ENCODE measurements around the gene CR1. TPM values are rescaled to one million over a fixed set of nuclear protein-coding genes. Genes with fewer than 3 reads are reported as not detected.

CR1 gene
- total and polyA plus RNA-seq, 9 of the 15 experiments (the other 6 are each of a cell fraction or from before 2014, with no cell fraction given) = 0.07 to 0.47 (median 0.18) TPM

GRCh38 chr1:207565546-207566468 is 69.8 kb downstream of the CR1 start:
- no TSS peak for BruUV-seq (replicated peaks)
- intact Hi-C loops (cut with micrococcal nuclease) = no loop called here
- peaks cover 0 to 2% of the 10 kb centered on the region in 2 experiments; a peak in 1 of 5 replicates for H3K4me1 ChIP-seq (replicated peaks in 1 of 2; ENCODE audit: control insufficient read depth in 2 of 2, insufficient read depth in 2 of 2, low read length in 2 of 2)
- no peaks in the 10 kb centered on the region for H4K20me1 ChIP-seq (replicated peaks; ENCODE audit: control insufficient read depth, insufficient read depth, low read length)
- H3K36me3 ChIP-seq (ENCODE audit: control insufficient read depth, insufficient read depth, low read length) = no peaks in the 10 kb centered on the region
- ATAC-seq = peak; percentile 96
- no peaks in the 10 kb centered on the region for H3K79me2 ChIP-seq (ENCODE audit: control insufficient read depth, insufficient read depth, low read length)
- H3K27ac ChIP-seq (ENCODE audit: extremely low read depth, low read depth, low read length) = no peak overlapping the region
- 0 out of 2 replicates have a peak overlapping the region, but pooled peaks have one; percentile 19 for H2AFZ ChIP-seq (ENCODE audit: low read depth, low read length)
- peak in 1 of 4 experiments; percentile 69 for DNase-seq (ENCODE audit: extremely low read depth in 1 of 4, low spot score in 3 of 4)
- in situ Hi-C loops (cut with MboI) = no loop called here
- ChIA-PET POLR2A (interaction anchor here (0.8 to 1.4 kb wide), 5 partner anchors 12 to 481 kb away, joined by 3 to 4 read pairs (median 3); partner anchors contain the start of gene CD55), CTCF (ENCODE audit: low intra/inter-chr PET ratio) (interaction anchor here (0.7 to 0.9 kb wide), 3 partner anchors 160 to 653 kb away, joined by 3 read pairs; no protein-coding TSS in a partner anchor)
- no peak overlapping the region for H3K4me3 ChIP-seq
- H3K9me1 ChIP-seq (ENCODE audit: control insufficient read depth, insufficient read depth, low read length) = no peaks in the 10 kb centered on the region
- WGBS (ENCODE audit: insufficient coverage, low coverage, missing lambda C conversion rate) = 10% methylated on average over 3 of the region's 4 CpGs
- no peaks in the 10 kb centered on the region for H3K27me3 ChIP-seq (ENCODE audit: control insufficient read depth in 2 of 2, insufficient read depth in 2 of 2, low read length in 2 of 2)
- H3K9me3 ChIP-seq (replicated peaks; ENCODE audit: control insufficient read depth, insufficient read depth, low read depth, low read length) = no peaks in the 10 kb centered on the region
- no peak overlapping the region for H3K9ac ChIP-seq (ENCODE audit: insufficient read depth in 1 of 2, low read depth in 2 of 2, low read length in 2 of 2)
- FAIRE-seq = peak; percentile 6
- H3K4me2 ChIP-seq (ENCODE audit: insufficient read depth, low read length) = no peak overlapping the region
- TF ChIP-seq EZH2 (IDR thresholded peaks at IDR 0.05; ENCODE audit: borderline replicate concordance, low read depth, low read length) = no peak
- no peak for TF ChIP-seq ZKSCAN8 (CRISPR knock-in tag; IDR thresholded peaks at IDR 0.05)
- TF ChIP-seq MITF (IDR thresholded peaks at IDR 0.05) = no peak
- 0 out of 4 replicates have a peak, but pooled peaks have one; percentile 19 to 36 for TF ChIP-seq TRIM24 (IDR thresholded peaks at IDR 0.05)
- peak; percentile 41 for TF ChIP-seq TCF3 (CRISPR knock-in tag; IDR thresholded peaks at IDR 0.05)
- TF ChIP-seq RAD21 (CRISPR knock-in tag; conservative IDR thresholded peaks at IDR 0.05 in 1 of 2, IDR thresholded peaks at IDR 0.05 in 1 of 2) = peak; percentile 40 to 71
- peak; percentile 60 for TF ChIP-seq TAL1 (IDR thresholded peaks at IDR 0.05)
- TF ChIP-seq CHD7 (IDR thresholded peaks at IDR 0.05; ENCODE audit: low read depth, low read length) = no peak
